OCI-LY7 (cell line): Measurements from ENCODE around the gene RPS6KA2. TPM values are rescaled to one million over a fixed set of nuclear protein-coding genes. Genes with fewer than 3 reads are reported as not detected.

Experiments used
- BruUV-seq: library from RNA; stranded (reverse); fragments of 400-500 nt; replicated peaks from 2 replicates; lab custom pipeline; 2021; lab: Mats Ljungman, UMichigan
- CTCF ChIA-PET: fragments of 300-600 bp; sonication (Branson Sonifier 250); formaldehyde crosslinking; loops from one replicate; lab custom pipeline; 2022; ENCODE audit warnings: antibody characterized with exemption; ENCODE audit not compliant: unreplicated experiment; lab: Charles Lee
- POLR2A ChIA-PET: fragments of 300-600 bp; sonication (Branson Sonifier 250); formaldehyde crosslinking; loops from one replicate; lab custom pipeline; 2022; ENCODE audit warnings: antibody characterized with exemption; lab: Charles Lee
- DNase-seq: peaks from one replicate; pipeline ENCODE4 v3.0.0-alpha.2; 2015; ENCODE audit warnings: low spot score
- H2AFZ ChIP-seq: fragments of 200-600 bp; sonication (generic), shearing (Covaris generic); 2 replicates; pipeline ENCODE4 v1.6.1; 2014; ENCODE audit warnings: mild to moderate bottlenecking, antibody characterized with exemption, low read length, moderate library complexity
- H3K27ac ChIP-seq: fragments of 200-600 bp; sonication (generic); 2 replicates; pipeline ENCODE4 v1.5.1; 2014; ENCODE audit warnings: mixed run types, low read depth, mild to moderate bottlenecking, moderate library complexity, low read length, inconsistent platforms; ENCODE audit not compliant: poor library complexity, severe bottlenecking
- H3K36me3 ChIP-seq: fragments of 200-600 bp; sonication (generic); 2 replicates; pipeline ENCODE4 v1.6.1; 2014; ENCODE audit warnings: mild to moderate bottlenecking, antibody characterized with exemption, low read length, moderate library complexity, mixed read lengths; ENCODE audit not compliant: insufficient read depth
- H3K4me1 ChIP-seq: fragments of 200-600 bp; sonication (generic); 2 replicates; pipeline ENCODE4 v1.5.1; 2014; ENCODE audit warnings: mild to moderate bottlenecking, low read length; ENCODE audit not compliant: insufficient read depth, poor library complexity, severe bottlenecking
- H3K4me2 ChIP-seq: fragments of 200-600 bp; sonication (generic); 2 replicates; pipeline ENCODE4 v1.6.1; 2014; ENCODE audit warnings: mild to moderate bottlenecking, low read length
- H3K4me3 ChIP-seq: fragments of 200-600 bp; sonication (generic); 2 replicates; pipeline ENCODE4 v1.5.1; 2014; ENCODE audit warnings: mild to moderate bottlenecking, low read depth, low read length; ENCODE audit not compliant: poor library complexity, severe bottlenecking
- H3K79me2 ChIP-seq: fragments of 200-600 bp; sonication (generic); 2 replicates; pipeline ENCODE4 v1.6.1; 2016; ENCODE audit warnings: low read depth, mild to moderate bottlenecking, low read length, moderate library complexity, mixed read lengths; ENCODE audit not compliant: insufficient read depth
- H3K9me2 ChIP-seq: fragments of 200-600 bp; sonication (generic); 2 replicates; pipeline ENCODE4 v1.6.1; 2016; ENCODE audit warnings: mild to moderate bottlenecking, low read length, mixed read lengths; ENCODE audit not compliant: insufficient read depth
- H3K9me3 ChIP-seq: fragments of 200-600 bp; sonication (generic); 2 replicates; pipeline ENCODE4 v1.6.1; 2014; ENCODE audit warnings: mild to moderate bottlenecking, mixed run types, low read length, mixed read lengths
- H4K20me1 ChIP-seq: fragments of 200-600 bp; sonication (generic); 2 replicates; pipeline ENCODE4 v1.6.1; 2014; ENCODE audit warnings: mild to moderate bottlenecking, antibody characterized with exemption, low read length, moderate library complexity, mixed read lengths; ENCODE audit not compliant: insufficient read depth
- CTCF ChIP-seq: fragments of 200-600 bp; sonication (generic); conservative IDR thresholded peaks from 2 replicates; pipeline ENCODE4 v1.5.1; 2014; ENCODE audit warnings: mild to moderate bottlenecking, antibody characterized with exemption, low read length, moderate library complexity, mixed read lengths
- EZH2phosphoT487 ChIP-seq: fragments of 200-600 bp; sonication (generic); IDR thresholded peaks from 2 replicates; pipeline ENCODE4 v1.6.1; 2018; ENCODE audit warnings: low read depth, borderline replicate concordance, mild to moderate bottlenecking, mixed run types, antibody characterized with exemption, low read length, moderate library complexity, mixed read lengths
- intact Hi-C: fragments of 100-400 bp; cut with micrococcal nuclease; formaldehyde crosslinking; loops from one replicate; pipeline ENCODE4 v1.10.0; 2022; ENCODE audit not compliant: unreplicated experiment
- total RNA-seq, 2 experiments: library from RNA; depleted of rRNA in 1 of 2; stranded (reverse); fragments of >200 nt in 1 of 2; shearing (Covaris generic) in 1 of 2; gene quantifications; 2 replicates each; pipeline ENCODE4 v1.2.3, GENCODE V29; 2014 to 2022

Gene RPS6KA2
- total RNA-seq, 2 experiments from 2014 or later, result 0.69 to 1.9 TPM

GRCh38 chr6:166369782-166370181 lies 257.3 kb downstream of the RPS6KA2 start:
- CTCF ChIA-PET, result no interaction called here
- no peaks in the 10 kb centered on the region for H3K79me2 ChIP-seq
- no TSS peak for BruUV-seq
- no peak for DNase-seq
- peaks cover 11% of the 10 kb centered on the region for H3K36me3 ChIP-seq
- TF ChIP-seq CTCF, result no peak
- no peak for TF ChIP-seq EZH2phosphoT487
- H3K4me1 ChIP-seq, result no peaks in the 10 kb centered on the region
- no peaks in the 10 kb centered on the region for H3K9me3 ChIP-seq
- H3K27ac ChIP-seq, result no peak overlapping the region
- intact Hi-C loops, result no loop called here
- H3K9me2 ChIP-seq, result no peaks in the 10 kb centered on the region
- no peak overlapping the region for H3K4me2 ChIP-seq
- no peaks in the 10 kb centered on the region for H4K20me1 ChIP-seq
- H2AFZ ChIP-seq, result no peak overlapping the region
- no peak overlapping the region for H3K4me3 ChIP-seq
- POLR2A ChIA-PET, result no interaction called here

GRCh38 chr6:166366921-166367320 lies 260.1 kb downstream of the RPS6KA2 start:
- no peak for TF ChIP-seq CTCF
- no peak for TF ChIP-seq EZH2phosphoT487
- H3K79me2 ChIP-seq, result no peaks in the 10 kb centered on the region
- H3K4me3 ChIP-seq, result no peak overlapping the region
- POLR2A ChIA-PET, result interaction anchor here (0.7 to 1.7 kb wide), 3 partner anchors 9 to 116 kb away, joined by 3 to 9 read pairs (median 4); no protein-coding TSS in a partner anchor
- no peak overlapping the region for H3K27ac ChIP-seq
- peaks cover 26% of the 10 kb centered on the region for H3K36me3 ChIP-seq
- no peaks in the 10 kb centered on the region for H3K9me3 ChIP-seq
- DNase-seq, result no peak
- BruUV-seq, result no TSS peak
- CTCF ChIA-PET, result interaction anchor here (0.6 kb wide), 1 partner anchor 172 kb away, joined by 3 read pairs; no protein-coding TSS in a partner anchor
- no peaks in the 10 kb centered on the region for H4K20me1 ChIP-seq
- no peak overlapping the region for H2AFZ ChIP-seq
- no peaks in the 10 kb centered on the region for H3K4me1 ChIP-seq
- H3K4me2 ChIP-seq, result no peak overlapping the region
- intact Hi-C loops, result no loop called here
- H3K9me2 ChIP-seq, result no peaks in the 10 kb centered on the region

- CTCF ChIA-PET, result no interaction called here
- no TSS peak for BruUV-seq
- no peak overlapping the region for H3K4me3 ChIP-seq
Observed at GRCh38 chr6:166365806-166366205, 261.2 kb downstream of the RPS6KA2 start.

More at GRCh38 chr6:166365806-166366205, 261.2 kb downstream of the RPS6KA2 start:
- H3K79me2 ChIP-seq, result no peaks in the 10 kb centered on the region
- intact Hi-C loops, result no loop called here
- H3K4me1 ChIP-seq, result no peaks in the 10 kb centered on the region
- TF ChIP-seq CTCF, result no peak
- TF ChIP-seq EZH2phosphoT487, result no peak
- POLR2A ChIA-PET, result interaction anchor here (1.7 kb wide), 1 partner anchor 12 kb away, joined by 9 read pairs; no protein-coding TSS in a partner anchor
- peaks cover 26% of the 10 kb centered on the region for H3K36me3 ChIP-seq
- H3K4me2 ChIP-seq, result no peak overlapping the region
- no peaks in the 10 kb centered on the region for H4K20me1 ChIP-seq
- H2AFZ ChIP-seq, result no peak overlapping the region
- H3K27ac ChIP-seq, result no peak overlapping the region
- no peak for DNase-seq
- no peaks in the 10 kb centered on the region for H3K9me3 ChIP-seq
- H3K9me2 ChIP-seq, result no peaks in the 10 kb centered on the region
